ENCODE results near the gene RAB7A.

The RAB7A gene

DNA sequence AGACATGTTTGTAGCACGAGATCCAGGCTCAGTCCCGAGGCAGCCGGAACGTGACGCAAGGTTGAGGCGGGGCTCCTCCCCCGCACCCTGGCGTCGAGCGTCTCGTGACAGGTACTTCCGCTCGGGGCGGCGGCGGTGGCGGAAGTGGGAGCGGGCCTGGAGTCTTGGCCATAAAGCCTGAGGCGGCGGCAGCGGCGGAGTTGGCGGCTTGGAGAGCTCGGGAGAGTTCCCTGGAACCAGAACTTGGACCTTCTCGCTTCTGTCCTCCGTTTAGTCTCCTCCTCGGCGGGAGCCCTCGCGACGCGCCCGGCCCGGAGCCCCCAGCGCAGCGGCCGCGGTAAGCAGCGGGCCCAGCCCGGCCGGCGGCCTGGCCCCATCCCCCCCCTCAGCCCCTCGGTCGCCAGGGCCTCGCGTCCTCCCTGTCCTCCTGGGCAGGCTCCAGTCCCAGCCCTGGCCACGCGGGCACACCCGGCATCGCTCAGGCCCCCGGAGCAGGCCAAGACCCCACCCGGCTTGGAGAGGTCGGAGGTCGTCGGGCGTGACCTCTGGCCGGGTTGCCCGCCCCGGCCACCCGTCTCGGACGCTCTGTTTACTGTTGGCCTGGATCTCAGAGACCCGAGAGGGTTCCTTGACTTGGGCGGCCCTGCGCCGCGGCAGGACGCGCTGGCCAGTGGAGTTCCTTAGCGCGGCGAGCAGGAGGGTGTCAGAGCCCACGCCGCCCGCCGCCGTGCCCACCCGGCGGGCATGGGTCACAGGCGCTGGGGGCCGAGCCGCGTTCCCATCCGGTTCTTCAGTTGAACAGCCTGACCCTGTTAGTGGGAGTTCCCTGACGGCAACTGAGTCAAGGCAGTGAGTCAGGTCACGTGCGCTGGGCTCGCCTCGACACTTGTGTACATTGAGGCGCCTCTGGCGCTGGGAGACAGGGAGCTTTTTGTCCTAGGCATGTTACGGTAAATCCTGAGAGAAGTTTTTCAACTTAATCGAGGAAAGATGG, at the start of gene RAB7A:
TSS of gene RAB7A (plus strand) at position 161 of the 994 bp plus-strand sequence. CDS start 69,185 bp downstream, outside the sequence.
- FAIRE-seq = peak; percentile 97

DNA sequence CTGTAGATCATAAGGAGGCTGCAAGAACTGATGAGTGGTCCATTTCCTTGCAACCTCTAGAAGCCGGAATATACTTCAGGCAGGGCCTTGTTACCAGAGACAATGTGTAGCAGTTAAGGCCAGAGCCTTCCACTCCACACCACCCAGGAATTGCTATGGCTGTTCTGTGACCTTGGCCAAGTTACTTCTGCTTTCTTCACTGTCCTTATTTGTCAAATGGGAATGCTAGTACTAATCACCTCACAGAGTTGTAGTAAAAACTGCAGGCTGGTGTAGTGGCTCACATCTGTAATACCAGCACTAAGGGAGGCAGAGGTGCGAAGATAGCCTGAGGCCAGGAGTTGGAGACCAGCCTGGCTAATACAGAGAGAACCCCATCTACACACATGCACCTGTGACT, 46.6 kb upstream of the RAB7A start:
- FAIRE-seq = no peak

DNA sequence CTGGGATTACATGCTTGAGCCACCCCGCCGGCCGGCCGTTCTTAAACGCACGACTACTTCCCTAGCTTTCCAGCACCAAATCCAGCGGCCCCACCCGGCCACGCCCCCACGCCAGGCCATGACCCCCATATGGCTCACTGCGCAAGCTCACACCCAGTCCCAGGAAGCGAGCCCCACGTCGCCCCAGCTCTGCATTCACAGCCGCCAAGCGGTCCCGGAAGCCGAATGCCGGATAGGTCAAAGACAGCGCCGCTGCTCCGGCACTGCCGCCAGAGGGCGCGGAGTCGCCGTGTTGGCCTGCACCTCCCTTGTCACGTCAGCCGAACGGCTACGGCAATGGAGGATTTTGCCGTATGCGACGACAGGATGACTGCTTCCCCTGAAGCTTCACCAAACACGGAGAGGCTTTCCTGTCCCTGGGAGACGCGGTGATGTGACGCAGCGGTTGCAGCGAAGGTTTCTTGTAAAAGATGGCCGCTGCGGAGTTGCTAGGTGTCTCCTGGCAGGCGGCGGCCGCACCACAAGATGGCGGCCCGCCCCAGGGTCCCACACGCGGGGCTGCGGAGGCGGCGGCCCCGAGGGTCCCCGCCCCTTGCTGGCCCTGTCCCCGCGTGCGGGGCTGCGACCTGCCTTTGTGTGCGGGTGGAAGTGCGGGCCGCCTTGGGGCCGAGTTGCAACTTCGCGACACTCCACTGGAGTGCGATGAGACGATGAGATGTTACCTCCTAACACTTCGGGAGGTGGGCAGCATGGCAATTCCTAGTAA, 45.2 kb upstream of the RAB7A start:
- peak; percentile 89 for FAIRE-seq

DNA sequence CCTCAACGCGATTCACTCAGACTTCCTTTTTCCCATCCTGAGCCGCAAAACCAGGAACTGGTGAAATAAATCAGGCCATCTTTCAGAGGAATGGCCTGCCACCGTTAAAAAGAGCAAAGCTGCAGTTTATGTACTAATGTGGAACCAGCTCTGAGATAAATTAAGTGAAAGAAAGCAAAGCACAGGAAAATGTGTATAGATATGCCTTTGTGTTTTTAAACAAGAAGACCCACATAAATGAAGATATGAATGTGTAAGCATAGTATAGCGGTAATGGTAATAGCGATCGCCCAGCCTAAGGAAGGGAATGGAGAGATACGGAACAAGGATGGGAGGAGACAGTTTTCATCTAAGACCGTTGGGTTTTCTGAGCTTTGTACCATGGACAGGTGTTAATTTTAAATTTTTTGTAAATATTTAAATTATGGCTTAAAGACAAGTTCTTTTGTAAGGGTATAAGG, 44.6 kb upstream of the RAB7A start:
- no peak for FAIRE-seq

DNA sequence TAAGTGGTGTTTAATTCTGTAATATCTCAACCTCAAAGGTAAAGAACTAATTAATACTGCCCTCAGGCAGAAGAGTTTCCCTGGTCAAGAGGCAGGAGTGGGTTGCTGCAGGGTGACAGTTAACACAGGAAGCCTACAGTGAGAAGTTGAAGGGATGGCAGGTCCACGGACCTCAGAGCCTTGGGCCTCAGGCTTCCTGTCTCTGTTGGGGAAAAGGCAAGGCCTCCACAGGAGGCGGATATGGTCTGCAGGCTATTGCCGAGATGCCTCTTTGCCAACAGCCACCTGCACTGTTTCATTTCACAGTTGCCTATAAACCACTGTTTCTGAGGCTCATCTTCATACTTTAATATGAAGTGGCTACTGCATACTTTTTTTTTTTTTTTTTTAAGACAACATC, 42.0 kb upstream of the RAB7A start:
- no peak for FAIRE-seq

DNA sequence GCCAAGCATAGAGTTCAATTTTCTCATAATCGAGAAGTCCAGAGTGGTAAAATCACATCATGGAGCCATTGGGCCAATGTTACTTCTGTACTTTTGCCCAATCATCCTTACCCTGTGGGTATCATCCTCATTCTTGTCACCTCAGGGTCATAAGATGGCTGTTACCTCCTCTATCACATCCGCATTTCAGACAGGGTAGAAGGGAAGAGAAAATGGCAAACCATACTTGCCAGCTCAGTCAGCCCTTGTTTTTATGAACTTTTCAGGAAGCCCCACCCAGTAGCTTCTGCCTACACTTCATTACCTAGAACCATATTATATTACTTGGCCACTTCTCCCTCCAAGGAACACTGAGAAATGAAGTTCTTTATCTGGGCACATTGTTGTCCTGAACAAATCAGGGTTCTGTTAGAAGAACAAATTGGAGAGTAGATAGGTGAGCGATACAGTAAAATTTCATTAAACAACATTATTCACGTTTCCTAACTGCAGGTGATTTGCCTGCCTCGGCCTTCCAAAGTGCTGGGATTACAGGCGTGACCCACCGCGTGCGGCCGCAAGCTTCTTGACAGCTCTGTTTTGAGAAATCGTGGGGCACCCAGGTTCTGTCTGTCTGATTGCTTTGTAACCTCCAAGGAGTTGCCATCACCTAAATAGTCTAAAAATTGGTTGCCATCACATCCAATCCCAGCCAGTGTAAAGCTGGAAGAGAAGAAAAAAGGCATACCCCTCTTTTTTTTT, 40.8 kb upstream of the RAB7A start:
- no peak for FAIRE-seq

DNA sequence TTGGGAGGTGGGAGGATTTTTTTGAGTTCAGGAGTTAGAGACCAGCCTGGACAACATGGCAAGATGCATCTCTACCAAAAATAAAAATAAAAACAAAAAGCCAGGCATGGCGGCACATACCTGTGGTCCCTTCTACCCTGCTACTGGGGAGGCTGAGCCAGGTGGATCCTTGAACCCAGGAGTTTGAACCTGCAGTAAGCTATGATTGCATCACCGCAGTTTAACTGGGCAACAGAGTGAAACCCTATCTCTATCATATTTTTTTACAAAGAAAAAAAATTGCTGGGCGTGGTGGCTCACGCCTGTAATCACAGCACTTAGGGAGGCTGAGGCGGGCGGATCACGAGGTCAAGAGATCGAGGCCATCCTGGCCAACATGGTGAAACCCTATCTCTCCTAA, 39.5 kb upstream of the RAB7A start:
- FAIRE-seq = no peak

DNA sequence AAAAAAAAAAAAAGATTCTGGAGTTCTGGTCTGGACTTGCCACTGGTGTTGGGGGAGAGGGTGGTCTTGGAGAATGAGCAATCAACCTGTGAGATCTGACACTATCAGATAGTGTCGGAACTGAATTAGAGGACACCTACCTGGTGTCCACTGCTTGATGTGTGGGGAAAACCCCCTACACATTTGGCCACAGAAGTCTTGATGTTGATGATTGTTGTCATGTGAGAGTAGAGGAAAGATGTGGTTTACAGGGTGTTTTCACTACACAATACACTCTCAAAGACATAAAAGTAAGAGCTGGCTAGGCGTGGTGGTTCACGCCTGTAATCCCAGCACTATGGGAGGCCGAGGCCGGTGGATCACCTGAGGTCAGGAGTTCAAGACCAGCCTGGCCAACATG, 36.9 kb upstream of the RAB7A start:
- FAIRE-seq = no peak

DNA sequence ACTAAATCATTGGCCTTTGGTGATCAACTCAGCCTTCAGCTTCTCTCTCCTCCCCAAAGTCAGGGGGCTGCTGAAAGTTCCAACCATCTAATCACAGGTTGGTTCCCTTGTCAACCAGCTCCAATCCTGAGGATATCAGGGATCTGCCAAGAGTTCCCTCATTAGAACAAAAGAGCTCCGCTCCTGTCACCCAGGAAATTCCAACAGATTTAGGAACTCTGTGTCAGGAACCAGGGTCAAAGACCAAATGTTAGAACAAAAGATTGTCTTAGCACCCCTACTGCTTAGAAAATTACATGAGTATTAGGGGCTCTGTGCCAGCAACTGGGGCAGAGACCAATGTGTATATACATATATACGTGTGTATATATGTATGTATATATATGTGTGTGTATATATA, 32.3 kb upstream of the RAB7A start:
- no peak for FAIRE-seq

DNA sequence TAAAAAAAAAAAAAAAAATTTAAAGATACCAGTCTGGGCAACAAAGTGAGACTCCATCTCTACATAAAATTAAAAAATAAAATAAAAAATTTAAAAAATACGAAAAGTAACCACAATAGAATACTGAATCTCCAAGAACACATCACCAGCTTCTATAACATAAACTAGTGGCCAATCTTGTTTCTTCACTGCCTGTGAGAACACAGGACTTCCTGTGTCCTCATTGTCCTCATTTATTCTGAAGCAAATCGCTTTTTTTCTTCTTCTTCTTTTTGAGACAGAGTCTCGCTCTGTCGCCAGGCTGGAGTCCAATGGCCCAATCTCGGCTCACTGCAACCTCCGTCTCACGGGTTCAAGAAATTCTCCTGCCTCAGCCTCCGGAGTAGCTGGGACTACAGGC, 28.6 kb upstream of the RAB7A start:
- no peak for FAIRE-seq

DNA sequence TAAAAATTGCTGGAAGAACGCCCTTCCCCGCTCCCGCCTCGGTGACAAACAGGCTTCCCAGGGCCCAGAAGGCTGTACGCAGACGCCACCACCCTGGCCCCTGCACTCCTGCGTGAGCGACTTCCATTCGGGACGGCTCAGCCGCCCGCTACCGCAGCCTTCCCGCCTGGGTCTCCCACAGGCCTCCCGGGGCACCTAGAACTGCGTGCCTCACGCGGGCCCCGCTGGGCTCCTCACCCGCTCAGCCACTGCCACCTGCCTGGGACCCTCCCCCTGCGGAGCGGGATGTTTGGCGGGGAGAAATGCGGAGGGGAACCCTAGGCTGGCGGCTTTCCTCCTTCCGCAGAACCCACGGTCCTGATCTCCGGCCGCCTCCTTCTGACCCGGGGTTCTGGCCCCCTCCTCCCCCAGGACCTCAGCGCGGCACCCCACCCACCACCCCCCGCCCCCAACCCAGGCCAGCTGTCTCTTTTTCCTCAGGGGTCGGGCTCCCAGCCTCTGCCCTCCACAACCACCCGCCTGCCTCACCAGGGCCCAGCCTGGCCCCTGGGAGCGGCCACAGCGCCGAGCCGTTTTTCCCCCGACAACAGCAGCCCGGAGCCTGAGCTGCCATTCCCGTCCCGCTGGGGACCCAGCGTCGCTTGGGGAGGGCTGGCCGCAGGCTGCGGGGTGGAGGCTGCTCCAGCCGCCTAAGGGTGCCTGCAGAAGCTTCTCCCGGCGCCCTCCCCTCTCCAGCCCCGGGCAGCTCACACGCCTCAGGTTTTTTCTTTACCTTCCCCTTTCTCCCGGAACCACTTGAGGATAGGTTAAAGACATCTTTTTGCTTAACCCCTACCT, 27.6 kb upstream of the RAB7A start:
- no peak for FAIRE-seq

DNA sequence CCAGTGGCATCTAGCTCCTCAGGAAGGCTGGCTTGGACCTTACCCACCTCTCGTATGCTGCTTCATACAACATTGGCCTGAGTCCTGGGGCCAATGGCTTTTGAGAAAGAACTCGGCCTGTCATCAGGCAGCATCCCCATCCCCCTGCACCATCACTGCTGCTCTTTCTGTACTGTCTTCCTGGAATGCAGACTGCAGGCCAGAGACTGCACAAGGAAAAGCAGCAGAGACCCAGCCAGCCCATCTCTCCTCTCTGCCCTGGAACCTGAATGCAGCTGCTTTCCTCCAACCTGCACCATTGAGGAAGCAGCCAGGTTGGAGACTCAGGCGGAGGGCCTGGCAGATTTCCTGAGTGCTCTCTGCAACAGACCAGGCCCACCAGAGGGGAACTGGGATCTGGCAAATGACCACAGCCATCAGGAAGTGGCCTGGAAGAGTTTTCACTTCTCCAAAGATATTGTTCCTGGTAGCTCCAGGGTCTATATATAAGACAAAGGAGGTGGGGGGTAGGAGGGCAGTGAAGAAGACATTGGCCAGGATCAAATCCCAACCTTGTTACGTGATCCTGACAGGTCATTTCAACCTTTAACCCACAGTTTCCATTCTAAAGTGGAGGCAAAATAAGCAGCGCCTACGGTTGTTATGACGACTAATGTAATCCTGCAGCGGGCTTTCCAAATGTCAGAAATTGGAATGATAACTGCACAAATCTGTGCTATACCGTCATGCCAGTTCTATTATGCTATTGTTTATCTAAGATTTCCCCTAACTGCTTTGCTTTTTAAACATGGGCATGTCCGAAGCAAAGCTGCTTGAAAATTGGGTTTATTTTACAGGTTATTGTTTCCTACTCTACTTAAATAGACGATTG, 24.4 kb upstream of the RAB7A start:
- no peak for FAIRE-seq

DNA sequence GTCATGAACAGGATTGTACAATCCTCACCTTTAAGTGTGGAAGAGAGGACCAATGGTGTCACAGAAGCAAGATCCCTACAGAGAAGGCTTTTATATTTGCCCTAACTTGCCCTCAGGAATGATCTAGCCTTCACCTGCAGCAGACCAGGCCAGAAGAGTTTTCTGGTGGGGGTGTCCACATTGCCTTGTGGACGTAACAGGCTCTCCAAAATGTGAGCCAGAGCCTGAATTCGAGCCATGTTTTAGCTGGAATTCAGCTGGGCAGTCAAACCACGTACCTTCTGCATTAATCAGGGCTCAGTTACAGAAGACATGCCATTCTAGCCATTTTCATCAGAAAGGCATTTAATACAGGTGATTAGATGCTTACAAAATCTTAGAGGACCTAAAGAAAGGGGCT, 23.6 kb upstream of the RAB7A start:
- FAIRE-seq = no peak

DNA sequence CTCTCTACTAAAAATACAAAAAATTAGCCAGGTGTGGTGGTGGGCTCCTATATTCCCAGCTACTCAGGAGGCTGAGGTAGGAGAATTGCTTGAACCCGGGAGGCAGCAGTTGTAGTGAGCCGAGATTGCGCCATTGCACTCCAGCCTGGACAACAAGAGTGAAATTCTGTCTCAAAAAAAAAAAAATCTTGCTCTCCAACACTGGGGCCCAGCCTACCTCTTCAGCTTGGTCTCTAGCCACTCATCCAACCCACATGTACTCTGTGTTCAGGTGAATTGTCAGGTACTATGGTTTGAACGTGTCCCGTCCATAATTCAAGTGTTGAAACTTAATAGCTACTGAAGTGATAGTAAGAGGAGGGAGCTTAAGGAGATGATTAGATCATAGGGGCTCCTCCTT, 22.4 kb upstream of the RAB7A start:
- FAIRE-seq = no peak

DNA sequence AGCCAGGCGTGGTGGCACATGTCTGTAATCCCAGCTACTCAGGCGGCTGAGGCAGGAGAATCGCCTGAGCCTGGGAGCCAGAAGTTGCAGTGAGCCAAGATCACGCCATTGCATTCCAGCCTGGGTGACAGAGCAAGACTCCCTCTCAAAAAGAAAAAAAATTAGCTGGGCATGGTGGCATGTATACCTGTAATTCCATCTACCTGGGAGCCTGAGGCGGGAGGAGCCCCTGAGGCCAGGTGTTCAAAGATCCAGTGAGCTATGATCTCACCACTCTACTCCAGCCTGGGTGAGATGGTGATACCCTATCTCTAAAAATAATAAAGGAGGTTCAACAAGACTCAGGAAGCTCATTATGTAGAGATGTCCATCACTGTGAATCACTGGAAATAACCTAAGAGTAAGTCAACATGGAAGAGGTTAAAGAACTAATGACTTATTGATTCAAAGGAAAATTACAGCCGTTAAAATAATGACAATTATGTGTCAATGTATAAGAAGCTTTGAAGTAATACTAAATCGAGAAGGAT, 19.8 kb upstream of the RAB7A start:
- FAIRE-seq = no peak

DNA sequence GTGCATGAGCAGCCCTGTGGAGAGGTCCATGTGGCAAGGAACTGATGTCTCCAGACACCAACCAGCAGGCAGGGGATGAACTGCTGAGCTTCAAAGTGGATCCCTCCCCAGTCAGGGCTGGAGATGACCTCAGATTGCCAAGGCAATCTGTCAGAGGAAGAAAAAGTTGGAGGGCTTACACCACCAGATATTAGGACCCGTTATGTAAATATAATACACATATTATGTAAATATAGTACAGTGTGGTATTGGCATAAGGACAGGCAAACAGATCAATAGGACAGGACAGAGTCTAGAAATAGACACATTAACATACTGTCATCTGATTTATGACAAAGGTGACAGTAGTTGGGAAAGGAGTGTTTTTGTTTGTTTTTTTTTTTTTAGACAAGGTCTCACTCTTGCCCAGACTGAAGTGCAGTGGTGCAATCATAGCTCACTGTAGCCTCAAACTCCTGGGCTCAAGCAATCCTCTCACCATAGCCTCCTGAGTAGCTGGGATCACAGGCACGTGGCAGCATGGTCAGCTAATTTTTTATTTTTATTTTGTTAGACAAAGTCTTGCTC, 18.0 kb upstream of the RAB7A start:
- FAIRE-seq = no peak

DNA sequence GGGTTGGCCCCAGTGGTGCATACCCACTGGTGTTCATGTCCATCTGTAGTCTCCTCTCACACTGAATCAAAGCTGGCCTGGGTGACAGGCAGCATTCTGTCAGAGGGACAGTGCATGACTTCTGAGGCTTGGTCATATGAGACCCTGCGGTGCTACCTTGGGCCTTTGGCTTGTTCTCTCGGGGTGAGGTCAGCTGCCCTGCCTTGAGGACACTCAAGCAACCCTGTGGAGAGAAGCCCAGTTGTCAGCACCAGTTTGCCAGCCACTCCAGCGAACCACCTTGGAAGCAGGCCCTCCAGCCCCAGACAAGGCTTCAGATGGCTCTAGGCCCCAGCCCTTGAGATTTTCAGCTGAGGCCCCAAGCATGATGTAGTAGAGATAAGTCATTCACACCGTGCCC, 16.9 kb upstream of the RAB7A start:
- no peak for FAIRE-seq

DNA sequence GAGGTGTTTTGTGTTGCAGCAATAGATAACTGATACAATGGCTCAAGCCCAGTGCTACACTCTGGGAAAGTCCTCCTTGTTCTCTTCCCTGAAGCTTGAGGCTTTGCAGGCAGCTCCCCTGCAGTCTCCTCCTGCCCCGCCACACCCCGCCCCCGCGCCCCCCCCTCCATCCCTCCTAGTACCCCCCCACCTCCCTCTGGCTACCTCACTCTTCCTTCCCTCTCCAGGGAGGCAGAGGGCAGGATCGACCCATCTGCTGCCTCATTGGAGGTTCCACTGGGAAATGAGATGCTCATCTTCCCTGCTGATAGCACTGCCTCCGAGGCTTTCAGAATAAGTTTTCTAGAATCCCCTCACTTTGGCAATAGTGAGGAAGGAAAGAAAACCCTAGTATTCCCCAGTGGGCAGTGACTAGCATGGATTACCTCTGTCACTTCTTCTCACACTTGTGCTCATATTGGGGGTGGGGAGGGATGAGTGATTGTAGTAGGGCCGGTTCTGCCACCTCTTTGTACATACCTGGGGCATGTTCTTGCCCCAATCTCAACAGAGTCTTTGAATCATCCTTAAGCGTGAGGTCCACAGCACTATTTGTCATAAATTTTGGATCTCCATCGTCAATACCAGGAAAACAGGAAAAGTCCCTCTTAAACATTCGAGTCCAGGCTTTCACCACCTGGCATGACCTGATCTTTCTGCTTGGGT, 16.3 kb upstream of the RAB7A start:
- no peak for FAIRE-seq

DNA sequence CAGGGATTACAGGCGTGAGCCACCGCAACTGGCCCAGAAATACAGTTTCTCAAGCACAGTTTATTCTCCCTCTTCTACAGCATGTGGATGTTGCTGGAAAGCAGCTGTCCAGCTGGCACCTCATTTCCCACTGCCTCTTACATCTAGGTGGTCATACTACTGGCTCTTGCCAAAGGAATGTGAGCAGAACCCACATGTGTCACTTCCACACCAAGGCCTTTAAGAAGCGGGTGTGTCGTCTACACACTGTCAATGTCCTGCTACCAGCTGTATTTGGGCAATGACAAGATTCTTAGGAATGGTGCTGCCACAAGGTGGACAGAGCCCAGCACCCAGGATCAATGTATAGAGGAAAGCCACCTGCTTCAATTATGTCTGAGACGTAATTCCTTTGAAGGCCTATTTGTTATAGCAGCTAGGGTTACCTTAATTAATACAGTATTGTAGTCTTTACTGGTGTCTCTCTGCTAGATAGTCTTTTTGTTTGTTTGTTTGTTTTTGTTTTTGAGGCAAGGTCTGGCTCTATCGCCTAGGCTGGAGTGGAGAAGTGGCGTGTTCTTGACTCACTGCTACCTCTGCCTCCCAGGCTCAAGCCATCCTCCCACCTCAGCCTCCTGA, 15.1 kb upstream of the RAB7A start:
- no peak for FAIRE-seq

All from G401.6 (cell line).